Glomerular endothelial cell (primary cell): Measurements from ENCODE around the gene SRSF3. TPM values are rescaled to one million over a fixed set of nuclear protein-coding genes. Genes with fewer than 3 reads are reported as not detected.
"Not testable (repeated sequence)": the region's sequence is repeated elsewhere in the genome, so short reads cannot be mapped to it uniquely, and the experiment has no call there.

ENCODE experiments used
- DNase-seq: peaks from one replicate; pipeline ENCODE4 v3.0.0-alpha.2; 2011; ENCODE audit warnings: low read depth, low spot score; ENCODE audit errors: extremely low read depth
- total RNA-seq: library from RNA; depleted of rRNA; stranded (reverse); fragments of >200 nt; gene quantifications from 2 replicates; pipeline ENCODE4 v1.2.3, GENCODE V29; 2015

The SRSF3 gene
- total RNA-seq, 1 donor from 2014 or later, result 190 TPM

DNA sequence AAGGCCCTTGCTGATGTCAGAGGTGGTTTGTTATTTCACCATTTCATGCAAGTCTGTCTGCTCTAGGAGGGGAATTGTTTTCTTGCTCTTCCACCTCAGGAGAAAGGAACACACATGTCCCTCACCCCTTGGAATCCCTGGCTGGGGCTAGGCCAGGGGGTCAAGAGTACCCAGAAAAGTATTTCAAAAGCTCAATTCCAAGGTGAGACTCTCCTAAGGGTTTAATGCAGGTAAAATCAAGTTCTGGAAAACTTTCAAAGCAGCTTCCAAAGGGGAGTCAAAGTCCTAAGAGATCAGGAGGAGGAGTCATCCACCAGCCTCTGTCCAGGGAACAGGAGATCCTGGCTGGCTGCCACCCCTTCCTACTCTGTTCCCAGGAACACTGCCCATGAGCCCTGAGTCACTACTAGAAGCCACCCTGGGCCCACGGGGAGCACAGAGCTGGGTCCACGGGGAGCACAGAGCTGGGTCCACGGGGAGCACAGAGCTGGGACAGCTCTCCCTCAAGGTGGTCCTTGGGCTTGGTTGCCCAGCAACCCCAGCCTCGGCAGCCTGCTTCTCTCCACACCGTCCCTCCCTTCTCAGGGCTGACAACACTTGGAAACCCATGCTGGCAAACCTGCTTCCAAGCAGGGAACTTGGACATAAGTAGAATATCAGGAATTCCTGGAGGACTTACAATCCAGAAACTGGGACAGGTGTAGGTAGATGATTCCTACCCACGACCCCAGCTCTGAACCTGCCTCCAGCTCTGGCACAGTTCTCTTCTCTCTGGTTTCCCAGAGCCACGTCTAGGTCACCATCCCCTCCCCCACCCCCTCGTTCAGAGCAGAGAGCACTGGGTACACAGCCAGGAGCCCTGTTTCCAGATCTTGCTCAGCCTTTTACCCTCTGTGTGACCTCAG, 49.0 kb downstream of the SRSF3 start:
- DNase-seq, result no peak

DNA sequence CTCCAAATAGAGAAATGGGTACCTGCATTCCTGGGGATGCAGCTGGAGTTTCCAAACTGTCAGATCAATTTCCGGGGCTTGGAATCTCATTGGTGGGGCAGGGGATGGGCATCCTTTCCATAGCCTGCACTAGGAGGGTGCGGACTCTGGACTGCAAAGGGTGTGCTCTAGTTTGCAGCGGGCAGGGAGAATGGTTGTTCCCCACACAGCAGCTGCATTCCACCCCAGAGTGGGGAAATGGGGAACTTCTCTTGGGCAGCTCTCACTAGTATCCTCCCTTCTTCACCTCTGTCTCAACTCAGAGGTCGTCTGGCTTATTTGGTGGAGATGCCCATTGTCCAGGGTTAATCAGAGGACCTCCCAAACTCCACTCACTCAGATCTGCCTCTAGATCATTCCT, 49.8 kb downstream of the SRSF3 start:
- no peak for DNase-seq

DNA sequence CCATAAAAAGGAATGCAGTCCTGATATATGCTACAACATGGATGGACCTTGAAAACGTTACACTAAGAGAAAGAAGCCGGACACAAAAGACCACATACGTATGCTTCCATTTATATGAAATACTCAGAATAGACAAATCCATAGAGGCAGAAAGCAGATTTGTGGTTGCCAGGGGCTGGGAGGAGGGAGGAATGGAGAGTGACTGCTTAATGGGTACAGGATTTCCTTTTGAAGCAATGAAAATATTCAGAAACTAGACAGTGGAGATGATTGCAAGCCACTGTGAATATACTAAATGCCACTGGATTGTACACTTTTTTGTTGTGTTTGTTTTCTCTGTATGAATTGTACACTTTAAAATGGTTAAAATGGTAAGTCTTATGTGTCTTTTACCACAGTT, 54.9 kb downstream of the SRSF3 start:
- no peak for DNase-seq

DNA sequence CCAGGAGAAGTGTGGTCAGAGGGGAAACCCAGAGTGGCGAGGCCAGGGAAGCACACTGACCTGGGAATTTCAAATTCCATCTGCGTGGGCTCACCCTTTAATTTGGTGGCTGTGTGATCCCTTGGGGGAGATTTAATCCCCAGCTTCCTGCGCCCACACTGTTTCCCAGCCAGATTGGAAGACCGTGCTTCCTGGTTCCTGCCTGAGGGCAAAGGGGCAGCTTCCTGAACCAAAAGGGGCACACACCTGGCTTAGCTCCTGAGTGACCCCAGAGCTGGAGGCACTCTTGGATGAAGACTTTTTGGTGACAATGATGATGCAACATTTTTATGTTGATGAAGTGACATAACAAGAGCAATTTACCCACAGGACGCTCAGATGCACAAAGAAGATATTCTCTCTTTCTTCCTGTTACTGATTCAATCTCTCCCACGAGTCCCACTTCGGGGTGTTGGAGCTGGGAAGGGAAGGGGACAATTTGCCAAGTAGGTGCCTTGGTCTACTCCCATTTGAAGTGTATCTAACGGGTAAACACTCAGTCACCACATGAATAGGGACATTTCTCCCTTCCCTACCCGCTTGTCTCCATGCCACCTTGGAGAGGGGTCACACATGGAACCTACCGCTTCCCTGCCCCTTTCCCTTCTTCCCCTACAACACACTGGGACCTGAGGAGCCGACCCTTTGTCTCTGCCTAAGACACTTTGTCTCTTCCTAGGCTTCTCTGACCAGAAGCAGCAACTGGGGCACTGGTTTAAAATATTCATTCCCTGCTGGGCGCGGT, 55.7 kb downstream of the SRSF3 start:
- DNase-seq, result no peak

DNA sequence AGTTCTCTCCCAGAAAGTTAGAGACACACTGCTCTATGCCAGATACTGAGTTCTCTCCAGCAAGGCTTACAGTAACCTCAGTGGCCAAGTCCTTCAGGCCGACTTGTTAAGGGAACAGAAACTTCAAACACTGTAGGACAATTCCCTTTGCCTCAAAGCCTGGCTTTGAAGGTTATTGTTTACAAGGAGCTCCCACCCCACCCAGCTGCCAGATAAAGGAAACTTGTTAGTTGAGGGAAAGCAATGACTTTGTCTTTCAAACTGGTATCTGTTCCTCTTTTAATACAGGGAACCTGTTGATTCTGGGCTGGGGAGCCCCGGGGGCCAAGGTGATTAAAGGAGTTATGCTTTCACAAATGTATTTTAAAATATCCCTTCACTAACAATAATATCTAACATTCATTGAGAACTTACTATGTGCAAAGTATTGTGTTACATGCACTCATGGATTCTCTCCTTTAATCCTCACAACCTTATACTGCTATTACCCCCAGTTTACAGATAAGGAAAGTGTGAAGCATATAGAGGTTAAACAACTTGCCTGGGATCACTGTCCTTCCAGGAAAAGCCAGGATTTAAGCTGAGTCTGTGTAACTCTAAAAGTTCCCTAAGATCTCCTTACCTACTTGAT, 56.8 kb downstream of the SRSF3 start:
- DNase-seq, result no peak

DNA sequence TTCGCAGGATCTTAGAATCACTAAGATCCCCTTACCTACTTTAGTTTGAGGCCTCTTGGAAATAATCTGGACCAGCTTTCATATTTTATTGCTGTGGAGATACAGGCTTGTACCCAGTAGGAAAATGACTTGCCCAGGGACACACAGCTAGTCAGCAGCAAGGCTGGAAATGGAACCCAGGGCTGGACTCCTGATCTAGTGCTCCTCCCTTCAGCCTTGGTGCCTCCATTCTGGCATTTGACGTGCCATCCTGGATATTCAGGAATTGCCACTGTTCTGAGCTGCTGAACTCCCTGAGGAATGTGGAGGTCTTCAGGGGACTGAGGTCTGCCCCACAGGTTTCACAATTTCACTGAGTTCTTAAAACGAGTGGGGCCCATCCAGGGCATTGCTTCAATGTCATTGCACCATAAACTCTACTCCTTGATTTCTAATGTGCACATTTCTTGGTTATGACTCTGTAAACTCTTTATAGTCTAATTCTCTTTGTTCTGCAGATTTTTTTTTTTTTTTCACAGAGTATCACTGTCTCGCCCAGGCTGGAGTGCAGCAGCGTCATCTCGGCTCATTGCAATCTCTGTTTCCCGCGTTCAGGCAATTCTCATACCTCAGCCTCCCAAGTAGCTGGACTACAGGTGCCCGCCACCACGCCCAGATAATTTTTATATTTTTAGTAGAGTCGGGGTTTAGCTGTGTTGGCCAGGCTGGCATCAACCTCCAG, 57.7 kb downstream of the SRSF3 start:
- no peak for DNase-seq

DNA sequence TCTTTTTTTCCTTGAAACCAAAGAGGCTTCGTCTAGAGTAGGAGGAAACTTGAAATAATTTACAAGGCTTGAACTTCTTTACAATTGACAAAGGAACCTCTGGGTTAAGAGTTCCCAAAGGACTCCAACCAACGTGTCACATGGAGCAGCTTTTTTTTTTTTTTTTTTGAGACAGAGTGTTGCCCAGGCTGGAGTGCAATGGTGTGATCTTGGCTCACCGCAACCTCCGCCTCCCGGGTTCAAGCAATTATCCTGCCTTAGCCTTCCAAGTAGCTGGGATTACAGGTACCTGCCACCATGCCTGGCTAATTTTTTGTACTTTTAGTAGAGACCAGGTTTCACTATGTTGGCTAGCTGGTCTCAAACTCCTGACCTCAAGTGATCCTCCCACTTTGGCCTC, 60.3 kb downstream of the SRSF3 start:
- not testable (repeated sequence) for DNase-seq

Other genes starting within 250 kb of the SRSF3 start
- 2.5 and 2.7 TPM in 2 replicates for gene ETV7, start 206.7 kb upstream of the SRSF3 start, total RNA-seq
- not detected in 2 replicates for gene PXT1, start 151.5 kb upstream of the SRSF3 start, total RNA-seq
- 65.0 and 74.7 TPM in 2 replicates for gene KCTD20, start 151.4 kb upstream of the SRSF3 start, total RNA-seq
- 21.9 and 27.0 TPM in 2 replicates for gene STK38, start 46.9 kb upstream of the SRSF3 start, total RNA-seq
- gene CDKN1A, start 84.4 kb downstream of the SRSF3 start, total RNA-seq, result 562 and 624 TPM in 2 replicates
- 0.06 TPM in 1 of 2 replicates, not detected in the other for gene RAB44, start 103.5 kb downstream of the SRSF3 start, total RNA-seq
- 5.0 and 25.7 TPM in 2 replicates for gene CPNE5, start 245.1 kb downstream of the SRSF3 start, total RNA-seq